Panc1 (cell line): ENCODE results near the gene MAP9.

ENCODE experiments used
- CTCF ChIP-seq: fragments of 450-650 bp; IDR thresholded peaks from 2 replicates; pipeline ENCODE4 v1.5.1; 2017; ENCODE audit warnings: mild to moderate bottlenecking
- POLR2AphosphoS5 ChIP-seq: IDR thresholded peaks from 2 replicates; pipeline ENCODE4 v1.6.1; 2012; ENCODE audit warnings: mild to moderate bottlenecking, low read depth, low read length, moderate library complexity
- REST ChIP-seq, 2 experiments: IDR thresholded peaks; 2 replicates each; pipeline ENCODE4 v1.6.1; 2011 to 2012; ENCODE audit warnings: low read depth in 2 of 2, control low read depth in 1 of 2, low read length in 1 of 2, mild to moderate bottlenecking in 1 of 2, moderate library complexity in 1 of 2; ENCODE audit not compliant: insufficient read depth in 1 of 2
- TCF7L2 ChIP-seq: IDR thresholded peaks from 2 replicates; pipeline ENCODE4 v1.6.1; 2011; ENCODE audit warnings: mild to moderate bottlenecking, low read depth, low read length, inconsistent platforms

GRCh38 chr4:155403886-155404285 is 27.1 kb upstream of the MAP9 start:
- peak; percentile 29; the same call in 1 of the 2 replicates for TF ChIP-seq CTCF
- no peak for TF ChIP-seq REST (IDR thresholded peaks at IDR 0.05; ENCODE audit: insufficient read depth in 1 of 2, low read depth in 2 of 2, low read length in 1 of 2)
- no peak for TF ChIP-seq TCF7L2
- TF ChIP-seq POLR2AphosphoS5 = no peak
